GM21360 (cell line): ENCODE measurements around the gene TMEM123.
A peak's percentile ranks its signal among the peaks of the same experiment; 100 is the strongest.

ENCODE experiments used
- ATAC-seq: cut with Tn5 transposase; IDR thresholded peaks from one replicate; pipeline ENCODE4 v1.9.1; 2021; ENCODE audit warnings: mild to moderate bottlenecking, moderate library complexity; ENCODE audit not compliant: unreplicated experiment

TMEM123 gene

GRCh38 chr11:102472127-102472526, 19.6 kb upstream of the TMEM123 start:
- no peak for ATAC-seq

DNA sequence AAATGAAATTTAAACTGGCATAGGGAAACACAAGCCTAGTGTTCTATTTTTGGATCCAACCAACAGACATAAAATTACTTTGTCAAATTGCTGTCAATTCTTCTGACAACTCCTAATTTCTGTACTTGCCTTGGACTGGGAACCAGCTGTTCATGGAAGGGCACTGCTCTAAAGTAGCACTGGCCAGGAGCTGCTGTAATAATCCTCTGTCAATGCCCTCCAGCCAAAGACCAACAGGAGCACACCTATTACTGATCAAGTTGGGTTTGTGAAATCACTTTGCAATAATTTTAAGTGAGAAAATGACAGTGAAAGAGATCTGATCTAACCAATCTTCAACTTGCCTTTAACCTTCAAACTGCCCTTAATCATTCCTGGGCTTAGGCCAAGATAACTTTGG, 18.9 kb upstream of the TMEM123 start:
- ATAC-seq: no peak

DNA sequence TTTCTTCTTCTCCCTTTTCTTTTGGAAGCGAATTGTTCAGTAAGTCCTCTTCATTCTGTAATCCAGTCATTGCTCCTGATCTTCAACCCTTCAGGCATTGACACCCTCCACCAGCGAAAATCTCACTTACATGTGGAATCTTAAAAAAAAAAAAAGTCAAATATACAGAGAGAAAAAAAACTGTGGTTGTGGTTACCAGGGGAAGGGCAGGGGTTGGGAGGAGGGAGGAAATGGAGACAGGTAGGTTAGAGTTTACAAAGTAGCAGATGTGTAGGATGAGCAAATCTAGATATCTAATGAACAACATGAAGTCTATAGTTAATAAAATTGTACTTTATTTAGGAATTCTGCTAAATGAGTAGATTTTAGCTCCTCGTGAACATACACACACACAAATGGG, 17.7 kb upstream of the TMEM123 start:
- no peak for ATAC-seq

GRCh38 chr11:102469196-102469821, 16.7 kb upstream of the TMEM123 start:
- ATAC-seq: no peak

- no peak for ATAC-seq
These were observed 16.1 kb upstream of the TMEM123 start for GRCh38 chr11:102468616-102469195.

DNA sequence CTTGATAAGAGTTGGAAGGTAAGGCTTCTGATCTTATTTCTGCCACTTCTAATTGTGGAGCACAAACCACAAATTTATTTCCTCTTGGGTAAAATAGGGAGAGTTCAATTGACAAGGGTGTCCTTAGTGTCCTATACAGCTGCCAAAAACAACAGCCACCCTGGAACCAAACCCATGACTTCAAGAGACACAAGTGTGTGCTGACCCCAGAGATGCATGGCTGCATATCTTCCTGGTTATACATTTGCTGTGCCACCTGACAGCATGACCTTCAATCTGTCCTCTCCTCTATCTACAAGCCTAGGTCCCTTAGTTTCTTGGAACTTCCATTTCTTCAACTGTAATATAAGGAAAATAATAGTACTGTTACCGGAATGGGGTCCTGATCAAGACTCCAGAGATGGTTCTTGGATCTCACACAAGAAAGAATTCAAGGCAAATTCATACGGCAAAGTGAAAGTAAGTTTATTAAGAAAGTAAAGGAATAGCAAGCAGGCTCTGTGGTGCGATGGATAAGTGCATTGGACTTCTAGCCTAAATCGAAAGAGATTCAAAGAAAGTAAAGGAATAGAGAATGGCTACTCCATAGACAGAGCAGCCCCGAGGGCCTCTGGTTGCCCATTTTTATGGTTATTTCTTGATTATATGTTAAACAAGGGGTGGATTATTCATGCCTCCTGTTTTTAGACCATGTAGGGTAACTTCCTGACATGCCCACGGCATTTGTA, 15.5 kb upstream of the TMEM123 start:
- no peak for ATAC-seq

GRCh38 chr11:102467080-102467708, 14.6 kb upstream of the TMEM123 start:
- no peak for ATAC-seq

- ATAC-seq: no peak
These were observed 13.1 kb upstream of the TMEM123 start for GRCh38 chr11:102465696-102466095.

DNA sequence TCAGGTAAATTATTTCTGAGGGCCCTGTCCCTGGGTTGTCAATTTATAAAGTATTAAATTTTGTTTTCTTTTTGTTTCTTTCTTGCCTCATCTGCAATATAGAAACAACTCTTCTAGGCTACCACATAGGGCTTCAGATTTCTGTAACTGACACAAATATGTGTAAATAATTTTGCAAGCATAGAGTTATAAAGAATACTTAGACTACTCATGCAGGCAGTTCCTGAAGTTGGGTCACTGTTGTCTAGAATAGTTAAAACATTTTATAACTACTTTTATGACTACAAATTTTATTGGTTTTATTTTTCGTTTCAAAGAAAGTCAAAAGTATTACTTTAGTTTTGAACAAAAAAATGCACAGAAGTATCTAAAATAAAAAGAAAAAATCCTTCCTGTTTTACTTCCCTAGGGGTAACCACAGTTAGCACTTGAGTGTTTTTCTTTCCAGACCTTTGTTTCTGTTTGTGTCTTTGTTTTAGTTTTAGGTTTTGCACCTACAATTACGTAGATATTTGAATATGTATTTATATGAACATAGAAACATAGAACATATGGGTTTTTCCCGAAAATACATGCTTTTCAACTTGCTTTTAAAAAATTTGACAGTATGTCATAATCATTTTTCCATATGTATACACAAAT, 12.4 kb upstream of the TMEM123 start:
- peak; percentile 52 for ATAC-seq

- ATAC-seq: no peak
These were observed 11.5 kb upstream of the TMEM123 start for GRCh38 chr11:102464037-102464436.

- ATAC-seq: no peak
These were observed 10.0 kb upstream of the TMEM123 start for GRCh38 chr11:102462610-102463009.

DNA sequence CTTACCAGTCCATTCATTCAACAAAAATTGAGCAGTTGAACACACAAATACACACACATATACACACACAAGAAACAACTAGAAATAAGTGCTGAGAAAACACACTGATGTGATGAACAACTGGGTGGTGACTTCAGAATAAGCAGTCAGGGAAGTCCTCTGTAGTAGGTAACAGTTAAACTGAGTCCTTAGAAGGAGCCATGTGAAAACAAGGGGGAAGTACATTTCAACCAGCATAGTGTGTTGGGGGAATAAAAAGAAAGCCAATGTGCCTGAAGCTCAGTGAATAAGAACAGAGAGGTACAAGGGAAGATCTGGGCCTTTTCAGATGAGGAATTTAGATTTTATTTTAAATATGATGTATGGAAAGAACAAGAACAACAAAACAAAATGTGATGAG, 6.8 kb upstream of the TMEM123 start:
- no peak for ATAC-seq

DNA sequence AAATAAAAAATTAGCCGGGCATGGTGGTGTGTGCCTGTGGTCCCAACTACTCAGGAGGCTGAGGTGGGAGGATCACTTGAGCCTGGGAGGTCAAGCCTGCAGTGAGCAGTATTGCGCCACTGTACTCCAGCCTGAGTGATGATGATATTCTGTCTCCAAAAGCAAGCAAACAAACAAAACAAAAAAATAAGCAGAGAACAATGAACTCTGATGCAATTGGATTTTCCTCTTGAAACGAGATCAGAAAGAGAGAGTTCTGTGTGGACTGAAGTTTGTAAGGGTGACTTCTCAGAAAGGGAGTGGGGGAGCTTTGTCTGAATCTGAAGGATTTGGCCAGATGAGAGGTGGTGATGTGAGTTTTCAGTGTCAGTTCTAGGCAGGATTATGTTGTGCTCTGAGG, 6.0 kb upstream of the TMEM123 start:
- ATAC-seq: no peak

DNA sequence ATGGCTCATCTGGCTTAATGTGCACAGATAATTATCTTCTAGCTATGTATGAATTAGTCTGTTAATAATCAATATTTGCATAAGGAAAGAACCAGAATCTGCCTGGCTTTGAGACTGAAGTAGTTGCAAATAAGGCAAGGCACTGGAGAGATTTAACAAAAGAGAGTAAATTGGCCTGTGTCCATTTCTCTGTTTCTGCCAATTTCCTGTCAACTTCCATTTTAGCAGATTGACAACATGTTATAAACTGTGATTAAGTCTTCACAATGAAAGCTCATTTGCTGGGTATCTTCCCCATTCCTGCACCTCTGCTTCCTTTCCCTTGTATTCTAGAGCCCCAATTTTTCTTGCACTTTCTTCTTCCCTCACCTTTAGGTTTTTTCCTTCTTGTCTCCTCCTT, 5.3 kb upstream of the TMEM123 start:
- no peak for ATAC-seq

DNA sequence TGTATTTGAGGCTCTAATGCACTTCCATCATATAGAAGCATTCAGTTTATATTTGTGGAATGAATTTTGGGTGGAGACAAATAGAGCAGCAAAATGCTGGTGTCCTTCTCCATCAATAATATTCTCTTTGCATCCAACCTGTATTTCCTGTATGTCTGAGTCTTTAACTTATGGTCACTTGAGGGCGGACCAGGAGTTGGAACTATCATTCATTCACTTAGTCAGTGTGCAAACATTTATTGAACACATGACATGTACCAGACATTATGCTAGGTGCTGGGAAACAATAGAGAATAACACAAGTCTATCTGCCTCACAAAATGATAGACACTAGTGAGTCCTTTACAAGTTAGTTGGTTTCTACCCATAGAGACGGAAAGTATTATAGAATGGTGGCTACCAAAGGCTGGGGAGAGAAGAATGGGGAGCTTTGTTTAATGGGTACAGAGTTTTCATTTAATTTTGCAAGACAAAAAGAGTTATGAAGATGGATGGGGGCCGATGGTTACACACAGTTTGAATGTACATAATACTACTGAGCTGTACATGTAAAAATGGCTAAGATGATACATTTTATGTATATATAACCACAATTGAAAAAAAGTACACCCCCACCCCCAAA, 4.6 kb upstream of the TMEM123 start:
- no peak for ATAC-seq

GRCh38 chr11:102456381-102456780, 3.8 kb upstream of the TMEM123 start:
- ATAC-seq: no peak

- ATAC-seq: no peak
These were observed 1.4 kb upstream of the TMEM123 start for GRCh38 chr11:102453921-102454320.

DNA sequence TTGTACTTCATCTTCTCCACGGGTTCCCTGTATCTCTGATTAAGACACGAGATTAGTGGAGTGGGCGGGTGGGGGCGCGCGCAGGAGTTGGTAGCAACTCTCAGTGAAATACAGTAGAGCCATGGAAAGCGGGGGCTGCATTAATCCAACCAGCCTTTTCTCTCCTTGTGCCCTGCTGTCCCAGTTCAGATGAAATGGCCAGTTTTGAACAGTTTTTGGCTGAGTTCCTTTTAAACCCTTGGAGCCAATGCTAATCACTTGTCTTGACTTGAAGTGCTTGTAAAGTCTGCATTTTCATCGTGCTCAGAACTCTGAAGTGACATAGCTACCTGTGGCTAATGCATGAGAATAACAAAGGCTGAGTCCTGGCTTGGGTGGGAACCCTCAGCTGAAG, 734 bp upstream of the TMEM123 start:
- no peak for ATAC-seq

DNA sequence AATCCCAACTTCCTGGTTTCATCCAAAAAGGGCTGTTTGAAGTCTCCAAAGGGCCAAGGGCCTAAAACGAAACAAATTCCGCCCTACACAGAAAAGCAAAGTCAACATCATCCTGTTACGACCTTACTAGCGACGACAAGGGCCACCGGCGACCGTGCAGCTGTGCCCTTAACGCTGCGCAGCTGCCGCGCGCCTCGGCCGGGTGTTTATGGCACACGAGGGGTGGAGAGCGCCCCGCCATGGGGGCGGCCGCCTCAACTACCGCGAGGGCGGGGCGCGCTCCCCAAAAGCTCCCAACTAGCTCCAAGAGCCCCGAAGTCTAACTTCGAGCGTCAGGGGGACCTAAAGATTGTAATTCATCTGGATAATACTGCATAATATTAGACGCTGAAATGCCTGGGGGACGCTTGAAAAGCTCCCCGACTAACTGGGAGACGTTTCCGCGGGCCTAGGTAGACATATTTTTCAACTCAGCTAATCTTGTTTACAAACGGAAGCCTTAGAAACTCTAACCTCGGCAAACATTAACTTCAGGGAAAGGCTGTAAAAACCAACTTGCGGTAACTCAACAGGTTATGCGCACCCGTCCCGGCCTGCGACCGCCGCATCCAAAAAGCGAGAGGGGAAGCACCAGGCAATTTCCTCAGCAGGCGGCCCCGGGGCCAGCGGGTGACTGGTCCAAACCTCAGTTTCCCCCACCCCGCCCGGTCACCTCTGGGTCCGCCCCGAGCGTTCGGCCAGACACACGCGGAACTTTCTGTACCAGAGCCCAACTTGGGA, 694 bp downstream of the TMEM123 start:
- ATAC-seq: peak; percentile 64

- ATAC-seq: no peak
These were observed 1.4 kb downstream of the TMEM123 start for GRCh38 chr11:102451041-102451680.
